GM12878 (cell line): ENCODE results near the gene NAA38. TPM values are rescaled to one million over a fixed set of nuclear protein-coding genes. Genes with fewer than 3 reads are reported as not detected.

ENCODE experiments used
- ATF2 ChIP-seq: IDR thresholded peaks from 2 replicates; pipeline ENCODE4 v1.6.1; 2012; ENCODE audit warnings: low read length, inconsistent platforms
- BHLHE40 ChIP-seq, 2 experiments: fragments of 450-650 bp in 1 of 2; IDR thresholded peaks; 2 replicates each; pipeline ENCODE4 v1.6.1; 2011 to 2017; ENCODE audit warnings: low read depth in 2 of 2, borderline replicate concordance in 1 of 2, improper control_type of control experiment in 1 of 2, low read length in 1 of 2, mild to moderate bottlenecking in 1 of 2
- CBX5 ChIP-seq: sonication (generic); IDR thresholded peaks from 2 replicates; pipeline ENCODE4 v1.6.1; 2016; ENCODE audit warnings: low read depth, moderate library complexity, mild to moderate bottlenecking, inconsistent platforms
- CEBPB ChIP-seq, 2 experiments: fragments of 150-350 bp in 1 of 2; IDR thresholded peaks; 2 replicates each; pipeline ENCODE4 v1.6.1; 2012 to 2014; ENCODE audit warnings: low read depth in 2 of 2, low read length in 2 of 2, borderline replicate concordance in 1 of 2, inconsistent platforms in 1 of 2
- CHD2 ChIP-seq: IDR thresholded peaks from 2 replicates; pipeline ENCODE4 v1.6.1; 2011; ENCODE audit warnings: low read depth, low read length, improper control_type of control experiment, borderline replicate concordance
- IRF3 ChIP-seq: fragments of 450-650 bp; IDR thresholded peaks from 2 replicates; pipeline ENCODE4 v1.6.1; 2014; ENCODE audit warnings: mild to moderate bottlenecking
- MEF2A ChIP-seq: IDR thresholded peaks from 2 replicates; pipeline ENCODE4 v1.6.1; 2011; ENCODE audit warnings: low read depth, mild to moderate bottlenecking, low read length, moderate library complexity; ENCODE audit not compliant: insufficient read depth
- MYB ChIP-seq: fragments of 150-350 bp; IDR thresholded peaks from 2 replicates; pipeline ENCODE4 v1.6.1; 2014; ENCODE audit warnings: mild to moderate bottlenecking, low read depth, low read length, borderline replicate concordance
- NFIC ChIP-seq: IDR thresholded peaks from 2 replicates; pipeline ENCODE4 v1.6.1; 2012; ENCODE audit warnings: low read depth, mild to moderate bottlenecking, inconsistent platforms, low read length, moderate library complexity
- NR2C2 ChIP-seq: IDR thresholded peaks from 2 replicates; pipeline ENCODE4 v1.6.1; 2011; ENCODE audit warnings: borderline replicate concordance, low read depth; ENCODE audit not compliant: control insufficient read depth, insufficient read length
- PAX5 ChIP-seq: IDR thresholded peaks from 2 replicates; pipeline ENCODE4 v1.6.1; 2011; ENCODE audit warnings: low read depth, low read length, borderline replicate concordance
- POLR2AphosphoS5 ChIP-seq: IDR thresholded peaks from 2 replicates; pipeline ENCODE4 v1.6.1; 2011; ENCODE audit warnings: mild to moderate bottlenecking, low read length, inconsistent platforms
- RELB ChIP-seq: fragments of 450-650 bp; IDR thresholded peaks from 2 replicates; pipeline ENCODE4 v1.6.1; 2017; ENCODE audit warnings: low read depth, mild to moderate bottlenecking, moderate library complexity
- TAF1 ChIP-seq: IDR thresholded peaks from 2 replicates; pipeline ENCODE4 v1.6.1; 2011; ENCODE audit warnings: mild to moderate bottlenecking, low read depth, low read length, borderline replicate concordance
- ZNF274 ChIP-seq: IDR thresholded peaks from one replicate; pipeline ENCODE4 v1.8.0; 2011; ENCODE audit not compliant: insufficient read length, insufficient read depth
- ZNF687 ChIP-seq: fragments of 450-650 bp; IDR thresholded peaks from 2 replicates; pipeline ENCODE4 v1.6.1; 2017; ENCODE audit warnings: mild to moderate bottlenecking, moderate library complexity
- polyA plus RNA-seq, 11 experiments: library from polyadenylated mRNA; depleted of rRNA in 4 of 11; unstranded in 6 of 11; stranded (reverse) in 5 of 11; fragments of >200 nt; fragmentation: Nextera tagmentation in 4 of 11; fragmentation: Illumina TruSeq in 1 of 11; extraction: Ambion mirVana in 4 of 11; extraction: Trizol in 1 of 11; gene quantifications; 1 replicate in 1 of 11; 2 replicates in 10 of 11; pipeline versions ENCODE4 v1.2.1 to v1.2.3, GENCODE V29; 2011 to 2016; ENCODE audit warnings: inconsistent platforms in 2 of 11, missing spikeins in 2 of 11, low read depth in 1 of 11
- total RNA-seq, 4 experiments: library from RNA; depleted of rRNA in 3 of 4; stranded (reverse); fragments of >200 nt in 3 of 4; fragmentation: Illumina TruSeq in 1 of 4; extraction: Trizol in 1 of 4; gene quantifications; 2 replicates each; pipeline versions ENCODE4 v1.2.1 to v1.2.3, GENCODE V29; 2013 to 2021

Gene NAA38
- total and polyA plus RNA-seq, 10 of the 15 experiments (the other 5 are each of a cell fraction or from before 2014, with no cell fraction given) = 31.5 to 337 (median 215) TPM

- TF ChIP-seq RELB (peak; percentile 78), CHD2 (0 out of 2 replicates have a peak, but pooled peaks have one; percentile 24), ZNF687 (no peak), MEF2A (peak; percentile 36; the same call in 1 of the 2 replicates), NFIC (no peak), IRF3 (no peak), TAF1 (peak; percentile 41; the same call in 1 of the 2 replicates), ATF2 (peak; percentile 12; the same call in 1 of the 2 replicates), ZNF274 (no peak), MYB (no peak), PAX5 (no peak), CEBPB (IDR thresholded peaks at IDR 0.05; ENCODE audit: borderline replicate concordance in 1 of 2, low read depth in 2 of 2, low read length in 2 of 2) (no peak), POLR2AphosphoS5 (0 out of 2 replicates have a peak, but pooled peaks have one; percentile 33), CBX5 (no peak), BHLHE40 (IDR thresholded peaks at IDR 0.05; ENCODE audit: borderline replicate concordance in 1 of 2, low read depth in 2 of 2, low read length in 1 of 2) (no peak), NR2C2 (no peak)
Measured at GRCh38 chr17:7883781-7884386, 26.5 kb upstream of the NAA38 start (continued).
